OCI-LY7 (cell line): ENCODE measurements around the gene TFEB. TPM values are rescaled to one million over a fixed set of nuclear protein-coding genes. Genes with fewer than 3 reads are reported as not detected.

Experiments
- BruUV-seq: library from RNA; stranded (reverse); fragments of 400-500 nt; replicated peaks from 2 replicates; lab custom pipeline; 2021; lab: Mats Ljungman, UMichigan
- CTCF ChIA-PET: fragments of 300-600 bp; sonication (Branson Sonifier 250); formaldehyde crosslinking; loops from one replicate; lab custom pipeline; 2022; ENCODE audit warnings: antibody characterized with exemption; ENCODE audit not compliant: unreplicated experiment; lab: Charles Lee
- POLR2A ChIA-PET: fragments of 300-600 bp; sonication (Branson Sonifier 250); formaldehyde crosslinking; loops from one replicate; lab custom pipeline; 2022; ENCODE audit warnings: antibody characterized with exemption; lab: Charles Lee
- DNase-seq: peaks from one replicate; pipeline ENCODE4 v3.0.0-alpha.2; 2015; ENCODE audit warnings: low spot score
- H2AFZ ChIP-seq: fragments of 200-600 bp; sonication (generic), shearing (Covaris generic); 2 replicates; pipeline ENCODE4 v1.6.1; 2014; ENCODE audit warnings: mild to moderate bottlenecking, antibody characterized with exemption, low read length, moderate library complexity
- H3K27ac ChIP-seq: fragments of 200-600 bp; sonication (generic); 2 replicates; pipeline ENCODE4 v1.5.1; 2014; ENCODE audit warnings: mixed run types, low read depth, mild to moderate bottlenecking, moderate library complexity, low read length, inconsistent platforms; ENCODE audit not compliant: poor library complexity, severe bottlenecking
- H3K36me3 ChIP-seq: fragments of 200-600 bp; sonication (generic); 2 replicates; pipeline ENCODE4 v1.6.1; 2014; ENCODE audit warnings: mild to moderate bottlenecking, antibody characterized with exemption, low read length, moderate library complexity, mixed read lengths; ENCODE audit not compliant: insufficient read depth
- H3K4me1 ChIP-seq: fragments of 200-600 bp; sonication (generic); 2 replicates; pipeline ENCODE4 v1.5.1; 2014; ENCODE audit warnings: mild to moderate bottlenecking, low read length; ENCODE audit not compliant: insufficient read depth, poor library complexity, severe bottlenecking
- H3K4me2 ChIP-seq: fragments of 200-600 bp; sonication (generic); 2 replicates; pipeline ENCODE4 v1.6.1; 2014; ENCODE audit warnings: mild to moderate bottlenecking, low read length
- H3K4me3 ChIP-seq: fragments of 200-600 bp; sonication (generic); 2 replicates; pipeline ENCODE4 v1.5.1; 2014; ENCODE audit warnings: mild to moderate bottlenecking, low read depth, low read length; ENCODE audit not compliant: poor library complexity, severe bottlenecking
- H3K79me2 ChIP-seq: fragments of 200-600 bp; sonication (generic); 2 replicates; pipeline ENCODE4 v1.6.1; 2016; ENCODE audit warnings: low read depth, mild to moderate bottlenecking, low read length, moderate library complexity, mixed read lengths; ENCODE audit not compliant: insufficient read depth
- H3K9me2 ChIP-seq: fragments of 200-600 bp; sonication (generic); 2 replicates; pipeline ENCODE4 v1.6.1; 2016; ENCODE audit warnings: mild to moderate bottlenecking, low read length, mixed read lengths; ENCODE audit not compliant: insufficient read depth
- H3K9me3 ChIP-seq: fragments of 200-600 bp; sonication (generic); 2 replicates; pipeline ENCODE4 v1.6.1; 2014; ENCODE audit warnings: mild to moderate bottlenecking, mixed run types, low read length, mixed read lengths
- H4K20me1 ChIP-seq: fragments of 200-600 bp; sonication (generic); 2 replicates; pipeline ENCODE4 v1.6.1; 2014; ENCODE audit warnings: mild to moderate bottlenecking, antibody characterized with exemption, low read length, moderate library complexity, mixed read lengths; ENCODE audit not compliant: insufficient read depth
- CTCF ChIP-seq: fragments of 200-600 bp; sonication (generic); conservative IDR thresholded peaks from 2 replicates; pipeline ENCODE4 v1.5.1; 2014; ENCODE audit warnings: mild to moderate bottlenecking, antibody characterized with exemption, low read length, moderate library complexity, mixed read lengths
- EZH2phosphoT487 ChIP-seq: fragments of 200-600 bp; sonication (generic); IDR thresholded peaks from 2 replicates; pipeline ENCODE4 v1.6.1; 2018; ENCODE audit warnings: low read depth, borderline replicate concordance, mild to moderate bottlenecking, mixed run types, antibody characterized with exemption, low read length, moderate library complexity, mixed read lengths
- intact Hi-C: fragments of 100-400 bp; cut with micrococcal nuclease; formaldehyde crosslinking; loops from one replicate; pipeline ENCODE4 v1.10.0; 2022; ENCODE audit not compliant: unreplicated experiment
- total RNA-seq, 2 experiments: library from RNA; depleted of rRNA in 1 of 2; stranded (reverse); fragments of >200 nt in 1 of 2; shearing (Covaris generic) in 1 of 2; gene quantifications; 2 replicates each; pipeline ENCODE4 v1.2.3, GENCODE V29; 2014 to 2022

Gene TFEB
- total RNA-seq, 2 experiments from 2014 or later, result 36.8 to 60.0 TPM

DNA sequence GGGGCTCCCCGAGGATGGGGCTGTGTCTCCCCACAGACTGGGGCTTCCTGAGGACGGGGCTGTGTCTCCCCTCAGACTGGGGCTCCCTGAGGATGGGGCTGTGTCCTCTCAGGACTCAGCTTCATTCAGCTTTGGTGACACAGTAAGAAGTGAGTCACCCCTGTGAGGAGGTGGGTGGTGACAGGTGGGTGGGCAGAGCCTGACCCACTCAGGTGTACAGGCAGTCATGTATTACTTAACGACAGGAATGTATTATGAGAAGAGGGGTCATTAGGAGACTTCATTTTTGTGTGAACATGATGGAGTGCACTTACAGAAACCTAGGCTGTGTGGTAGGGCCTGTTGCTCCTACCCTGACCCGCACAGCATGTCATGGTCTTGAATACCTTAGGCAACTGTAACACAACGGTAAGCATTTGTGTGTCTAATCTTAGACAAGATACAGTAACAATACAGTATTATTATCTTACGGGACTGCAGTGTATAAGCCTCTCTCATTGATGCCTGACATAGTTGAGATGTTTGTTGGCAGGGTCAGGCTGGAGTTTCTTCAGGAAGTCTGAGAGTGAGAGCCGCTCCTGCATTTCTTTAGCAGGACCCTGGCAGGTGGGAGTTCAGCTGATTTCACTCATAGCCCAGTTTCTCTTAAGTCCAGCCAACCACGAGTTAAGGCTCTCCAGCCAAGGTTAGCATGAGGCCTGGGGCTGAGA is 22.7 kb upstream of the TFEB start:
- Histone ChIP-seq H2AFZ (no peak overlapping the region), H3K9me3 (no peaks in the 10 kb centered on the region), H3K4me2 (no peak overlapping the region), H4K20me1 (no peaks in the 10 kb centered on the region), H3K36me3 (no peaks in the 10 kb centered on the region), H3K9me2 (no peaks in the 10 kb centered on the region), H3K4me1 (peaks cover 11% of the 10 kb centered on the region), H3K79me2 (no peaks in the 10 kb centered on the region), H3K4me3 (no peak overlapping the region), H3K27ac (no peak overlapping the region)
- intact Hi-C loops, result no loop called here
- CTCF ChIA-PET, result no interaction called here
- TF ChIP-seq CTCF, result no peak
- TF ChIP-seq EZH2phosphoT487, result no peak
- no TSS peak for BruUV-seq
- no peak for DNase-seq
- POLR2A ChIA-PET, result no interaction called here

DNA sequence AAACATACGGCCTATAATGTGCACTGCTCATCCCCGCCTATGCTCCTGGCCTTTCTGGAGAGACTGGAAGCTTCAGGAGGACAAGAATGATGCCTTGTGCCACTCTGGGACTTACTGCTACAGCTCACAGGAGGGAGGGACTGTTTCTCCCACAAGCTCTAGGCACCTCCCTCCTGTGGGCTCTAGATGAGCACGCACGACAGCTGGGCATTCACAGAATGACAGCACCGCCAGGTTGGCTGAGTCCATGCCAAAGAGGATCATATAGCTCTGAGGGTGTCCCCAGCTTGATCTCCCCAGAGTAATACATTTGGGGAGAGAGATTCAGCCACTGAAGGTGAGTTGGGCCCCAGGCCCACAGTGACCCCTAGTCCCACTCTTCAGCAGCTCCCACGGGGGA is 21.9 kb upstream of the TFEB start:
- H3K9me2 ChIP-seq, result no peaks in the 10 kb centered on the region
- H3K79me2 ChIP-seq, result no peaks in the 10 kb centered on the region
- H2AFZ ChIP-seq, result no peak overlapping the region
- no peak overlapping the region for H3K27ac ChIP-seq
- H3K4me2 ChIP-seq, result no peak overlapping the region
- H4K20me1 ChIP-seq, result no peaks in the 10 kb centered on the region
- H3K9me3 ChIP-seq, result no peaks in the 10 kb centered on the region
- H3K4me1 ChIP-seq, result peaks cover 11% of the 10 kb centered on the region
- H3K4me3 ChIP-seq, result no peak overlapping the region
- no peak for TF ChIP-seq EZH2phosphoT487
- no peak for TF ChIP-seq CTCF
- ChIA-PET CTCF (interaction anchor here (0.6 kb wide), 2 partner anchors 21 to 75 kb away, joined by 3 to 9 read pairs; no protein-coding TSS in a partner anchor), POLR2A (no interaction called here)
- H3K36me3 ChIP-seq, result no peaks in the 10 kb centered on the region
- intact Hi-C loops, result no loop called here
- DNase-seq, result no peak
- BruUV-seq, result no TSS peak

DNA sequence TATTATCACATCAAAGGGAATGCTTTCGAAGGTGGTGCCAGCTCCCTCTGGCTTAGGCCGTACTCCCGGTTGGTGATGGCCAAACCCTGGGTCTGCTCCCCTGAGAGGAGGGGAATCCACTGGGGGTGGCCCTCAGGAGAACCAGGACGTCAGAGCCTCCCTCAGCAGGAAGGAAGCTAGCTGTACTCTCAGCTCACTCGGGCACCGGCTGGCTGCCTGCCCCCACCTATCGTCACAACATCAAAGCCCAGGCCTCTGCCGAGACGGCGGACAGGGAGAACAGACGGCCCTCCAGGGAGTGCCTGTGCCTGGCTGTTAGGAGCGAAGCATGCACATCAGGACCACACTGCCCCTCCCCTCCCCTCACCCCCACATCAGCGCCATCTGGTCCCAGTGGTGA is 20.9 kb upstream of the TFEB start:
- no peaks in the 10 kb centered on the region for H4K20me1 ChIP-seq
- H3K36me3 ChIP-seq, result no peaks in the 10 kb centered on the region
- peaks cover 11% of the 10 kb centered on the region for H3K4me1 ChIP-seq
- intact Hi-C loops, result no loop called here
- ChIA-PET POLR2A (no interaction called here), CTCF (no interaction called here)
- H3K9me3 ChIP-seq, result no peaks in the 10 kb centered on the region
- no TSS peak for BruUV-seq
- TF ChIP-seq CTCF (no peak), EZH2phosphoT487 (no peak)
- no peak overlapping the region for H3K4me3 ChIP-seq
- no peak overlapping the region for H3K4me2 ChIP-seq
- H2AFZ ChIP-seq, result no peak overlapping the region
- no peak overlapping the region for H3K27ac ChIP-seq
- no peaks in the 10 kb centered on the region for H3K79me2 ChIP-seq
- H3K9me2 ChIP-seq, result no peaks in the 10 kb centered on the region
- no peak for DNase-seq
